Fibroblast of peridontal ligament (primary cell): ENCODE data around the gene OR11A1.

Experiments used
- DNase-seq: peaks from one replicate; pipeline ENCODE4 v3.0.0-alpha.2; 2010; ENCODE audit errors: extremely low read depth

Gene OR11A1

GRCh38 chr6:29456971-29457370 lies at the start of gene OR11A1, which contains the start of gene OR2H1:
OR11A1 (minus strand) TSS chr6:29457071; CDS start chr6:29427641, 29,430 bp downstream.
OR2H1 (plus strand) TSS chr6:29457155; CDS start chr6:29461770, 4,615 bp downstream.
- no peak for DNase-seq

- no peak for DNase-seq
Observed at GRCh38 chr6:29506446-29507067, 49.7 kb upstream of the OR11A1 start.

- no peak for DNase-seq
Observed at GRCh38 chr6:29505808-29506207, 48.9 kb upstream of the OR11A1 start.

GRCh38 chr6:29504961-29505360 lies 48.1 kb upstream of the OR11A1 start:
- no peak for DNase-seq

- peak; percentile 2 for DNase-seq
Observed at GRCh38 chr6:29502597-29502996, 45.7 kb upstream of the OR11A1 start.

GRCh38 chr6:29502181-29502580 lies 45.3 kb upstream of the OR11A1 start:
- DNase-seq: no peak

- DNase-seq: no peak
Observed at GRCh38 chr6:29501106-29501505, 44.2 kb upstream of the OR11A1 start.

GRCh38 chr6:29500594-29500993 lies 43.7 kb upstream of the OR11A1 start:
- no peak for DNase-seq

- no peak for DNase-seq
Observed at GRCh38 chr6:29499704-29500103, 42.8 kb upstream of the OR11A1 start.

- no peak for DNase-seq
Observed at GRCh38 chr6:29496961-29497360, 40.1 kb upstream of the OR11A1 start.

GRCh38 chr6:29495571-29495970 lies 38.7 kb upstream of the OR11A1 start:
- DNase-seq: no peak

- DNase-seq: no peak
Observed at GRCh38 chr6:29494131-29494530, 37.3 kb upstream of the OR11A1 start.

GRCh38 chr6:29493261-29493660 lies 36.4 kb upstream of the OR11A1 start:
- DNase-seq: no peak

- no peak for DNase-seq
Observed at GRCh38 chr6:29491574-29491973, 34.7 kb upstream of the OR11A1 start.

GRCh38 chr6:29490552-29490951 lies 33.7 kb upstream of the OR11A1 start:
- no peak for DNase-seq

- no peak for DNase-seq
Observed at GRCh38 chr6:29490055-29490454, 33.2 kb upstream of the OR11A1 start.

GRCh38 chr6:29489286-29489685 lies 32.4 kb upstream of the OR11A1 start:
- DNase-seq: no peak

GRCh38 chr6:29488874-29489273 lies 32.0 kb upstream of the OR11A1 start:
- DNase-seq: no peak

GRCh38 chr6:29487660-29488059 lies 30.8 kb upstream of the OR11A1 start, which contains the start of gene MAS1L:
MAS1L (minus strand) TSS chr6:29487956; CDS start chr6:29487902, 54 bp downstream.
- DNase-seq: no peak

GRCh38 chr6:29487131-29487530 lies 30.3 kb upstream of the OR11A1 start:
- no peak for DNase-seq

GRCh38 chr6:29486577-29486976 lies 29.7 kb upstream of the OR11A1 start:
- DNase-seq: no peak

GRCh38 chr6:29483735-29484134 lies 26.9 kb upstream of the OR11A1 start:
- DNase-seq: no peak

- no peak for DNase-seq
Observed at GRCh38 chr6:29483186-29483585, 26.3 kb upstream of the OR11A1 start.

GRCh38 chr6:29479560-29479959 lies 22.7 kb upstream of the OR11A1 start:
- no peak for DNase-seq
